Dedifferentiated amniotic fluid mesenchymal stem cell (primary cell): ENCODE data around the gene DNAH5.
A peak's percentile ranks its signal among the peaks of the same experiment; 100 is the strongest.
"Not testable (repeated sequence)": the region's sequence is repeated elsewhere in the genome, so short reads cannot be mapped to it uniquely, and the experiment has no call there.

Experiments
- DNase-seq: peaks from one replicate; pipeline ENCODE4 v3.0.0-alpha.2; 2016; ENCODE audit errors: extremely low spot score

DNAH5 gene

GRCh38 chr5:13944560-13945199, at the start of gene DNAH5:
Gene DNAH5, minus strand, starts transcription at chr5:13944688. Its CDS starts 250 bp downstream, at chr5:13944438.
- DNase-seq, result no peak

- DNase-seq, result no peak
Observed at GRCh38 chr5:13993926-13994325, 49.4 kb upstream of the DNAH5 start.

DNA sequence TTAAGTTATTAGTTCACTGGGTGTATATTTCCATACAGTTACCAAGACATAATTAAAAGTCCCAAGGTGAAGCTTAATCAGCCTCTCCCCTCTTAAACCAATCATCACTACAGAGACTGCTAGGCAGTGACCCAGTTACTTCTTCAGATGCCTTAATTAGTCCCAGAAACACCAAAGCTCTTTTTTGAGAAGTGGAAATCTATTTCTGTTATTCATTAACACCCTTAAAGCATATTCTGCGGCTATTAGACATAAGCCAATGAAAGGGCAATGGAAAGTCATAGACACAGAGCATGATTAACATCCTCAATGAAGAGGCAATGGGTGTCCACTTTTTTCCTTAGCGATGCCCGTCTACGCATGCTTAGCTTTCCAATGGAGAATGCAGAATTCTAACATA, 48.3 kb upstream of the DNAH5 start:
- DNase-seq, result no peak

GRCh38 chr5:13991365-13991764, 46.9 kb upstream of the DNAH5 start:
- DNase-seq, result no peak

- no peak for DNase-seq
Observed at GRCh38 chr5:13990896-13991295, 46.4 kb upstream of the DNAH5 start.

- no peak for DNase-seq
Observed at GRCh38 chr5:13989832-13990231, 45.3 kb upstream of the DNAH5 start.

- DNase-seq, result peak; percentile 64
Observed at GRCh38 chr5:13987843-13988464, 43.5 kb upstream of the DNAH5 start.

- peak; percentile 59 for DNase-seq
Observed at GRCh38 chr5:13985731-13986418, 41.4 kb upstream of the DNAH5 start.

GRCh38 chr5:13984888-13985287, 40.4 kb upstream of the DNAH5 start:
- not testable (repeated sequence) for DNase-seq

DNA sequence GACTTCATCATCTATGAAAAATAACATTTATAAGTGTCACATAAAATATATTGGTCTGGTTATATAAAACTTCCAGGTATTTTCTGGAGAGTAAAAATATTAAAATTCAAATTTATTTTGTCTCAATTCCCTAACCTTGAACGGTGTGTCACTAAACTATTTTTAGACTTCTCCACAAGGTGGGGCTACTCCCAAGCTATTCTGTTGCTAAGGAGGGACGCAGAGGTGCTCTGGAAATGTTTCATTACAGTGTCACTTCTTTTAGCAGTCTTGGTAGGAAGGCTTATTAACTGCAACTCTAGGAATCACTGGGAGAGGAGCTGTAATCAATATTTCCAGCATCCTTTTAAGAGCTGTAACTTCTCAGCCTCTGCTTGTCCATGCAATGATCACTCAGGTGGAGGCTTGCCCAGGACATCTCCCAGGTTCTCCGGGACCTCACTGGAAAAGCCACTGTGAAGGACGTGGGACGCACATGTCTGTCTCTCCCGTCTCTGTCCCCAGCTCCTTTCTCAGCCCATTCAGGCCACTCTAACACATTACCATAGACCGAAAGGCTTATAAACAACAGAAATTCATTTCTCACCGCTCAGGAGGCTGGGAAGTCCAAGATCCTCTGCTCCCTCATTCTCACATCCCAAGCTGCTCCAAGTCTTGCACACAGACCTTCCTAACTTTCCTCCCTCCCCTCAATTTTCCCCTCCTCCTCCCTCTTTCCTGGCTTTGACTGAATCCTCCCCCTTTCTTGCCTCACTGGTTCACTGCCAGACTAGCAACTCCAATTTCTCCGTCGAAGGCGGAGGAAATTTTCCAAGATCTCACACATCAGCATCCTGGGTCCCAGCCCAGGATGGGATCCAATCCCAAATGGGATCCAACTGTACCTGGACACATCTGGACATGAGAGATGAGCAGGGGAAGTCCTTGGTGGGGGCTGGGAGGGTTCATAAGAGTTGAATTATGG, 32.7 kb upstream of the DNAH5 start:
- peak; percentile 32 for DNase-seq

DNA sequence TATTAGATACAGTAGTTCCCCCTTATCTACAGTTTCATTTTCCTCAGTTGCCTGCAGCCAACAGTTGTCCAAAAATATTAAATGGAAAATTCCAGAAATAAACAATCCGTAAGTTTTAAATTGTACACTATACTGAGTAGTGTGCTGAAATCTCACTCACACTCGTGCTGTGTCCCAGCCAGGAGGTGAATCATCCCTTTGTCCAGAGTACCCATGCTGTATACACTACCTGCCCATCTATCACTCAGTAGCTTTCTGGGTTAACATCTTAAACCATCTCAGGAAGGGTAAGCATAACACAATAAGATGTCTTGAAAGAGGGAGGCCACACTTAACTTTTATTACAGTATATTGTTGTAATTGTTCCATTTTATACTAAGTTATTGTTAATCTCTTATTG, 31.7 kb upstream of the DNAH5 start:
- DNase-seq, result no peak

DNA sequence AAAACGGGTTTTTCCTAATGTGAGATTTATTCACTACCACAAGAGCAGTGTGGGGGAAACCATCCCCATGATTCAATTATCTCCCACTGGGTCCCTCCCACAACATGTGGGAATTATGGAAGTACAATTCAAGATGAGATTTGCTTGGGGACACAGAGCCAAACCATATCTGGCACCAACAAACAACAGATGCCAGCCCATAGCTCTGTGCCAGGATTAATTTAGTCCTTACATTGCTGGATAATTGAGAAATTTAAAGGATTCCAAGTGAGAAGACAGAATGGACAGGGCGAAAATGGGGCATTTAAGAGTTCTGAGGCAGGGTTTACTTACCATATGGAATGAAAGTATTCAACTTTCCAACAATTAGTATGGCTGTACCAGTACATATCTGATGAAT, 30.8 kb upstream of the DNAH5 start:
- no peak for DNase-seq

GRCh38 chr5:13973724-13974123, 29.2 kb upstream of the DNAH5 start:
- no peak for DNase-seq

DNA sequence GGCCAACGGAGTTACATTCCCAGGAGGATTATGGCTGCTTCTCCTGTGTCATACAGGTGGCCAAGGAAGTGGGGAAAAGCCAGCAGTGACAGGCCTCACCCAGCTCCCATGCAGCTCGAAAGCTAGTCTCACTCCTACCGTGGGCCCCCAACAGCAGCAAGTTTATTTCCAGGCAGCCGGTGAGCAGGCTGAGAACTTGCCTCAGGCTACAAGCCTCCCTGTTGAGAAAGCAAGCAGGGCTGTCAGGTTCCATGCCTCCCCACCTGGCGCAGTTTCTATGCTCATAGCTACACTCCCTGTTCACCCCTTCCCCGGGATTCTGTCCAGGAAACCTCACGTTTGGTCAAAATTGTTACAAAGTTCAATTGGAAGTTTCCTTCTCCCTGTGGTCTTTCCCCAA, 27.5 kb upstream of the DNAH5 start:
- no peak for DNase-seq

GRCh38 chr5:13957032-13957645, 12.7 kb upstream of the DNAH5 start:
- peak; percentile 66 for DNase-seq

DNA sequence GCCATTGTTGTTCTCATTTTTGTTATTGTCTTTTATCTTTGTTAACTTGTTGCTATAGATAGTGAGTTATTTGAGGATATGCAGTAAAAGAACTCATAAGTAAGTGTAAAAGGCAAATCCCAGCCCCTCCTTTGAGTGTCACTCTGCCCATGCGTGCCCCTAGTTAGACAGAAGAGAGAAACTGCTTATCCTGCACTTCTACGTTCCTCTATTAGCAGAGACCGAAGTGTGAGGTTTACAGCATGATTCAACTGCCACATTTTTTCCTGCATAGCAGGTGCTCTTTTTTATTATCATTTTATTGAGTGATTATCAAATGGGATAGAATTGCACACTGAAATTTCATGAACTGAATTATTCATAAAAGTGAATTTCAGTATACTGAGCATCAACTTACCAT, 12.0 kb upstream of the DNAH5 start:
- no peak for DNase-seq

DNA sequence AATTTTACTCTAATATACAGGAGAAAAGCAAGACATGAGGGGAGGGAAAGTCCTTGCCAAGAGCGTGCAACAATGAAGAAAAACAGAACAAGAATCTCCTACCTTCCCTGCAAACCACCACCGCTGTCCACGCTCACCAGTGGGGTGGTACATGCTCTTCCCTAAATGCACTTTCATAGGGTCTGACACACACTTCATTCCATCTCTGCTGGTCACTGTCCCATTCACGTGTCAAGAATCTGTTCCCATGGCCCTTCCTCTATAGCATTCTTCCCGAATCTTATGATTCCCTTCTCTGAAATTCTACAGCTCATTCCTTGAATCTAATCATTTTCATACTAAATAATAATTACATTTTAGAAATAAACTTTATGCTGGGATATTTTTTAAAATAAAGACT, 11.4 kb upstream of the DNAH5 start:
- no peak for DNase-seq

DNA sequence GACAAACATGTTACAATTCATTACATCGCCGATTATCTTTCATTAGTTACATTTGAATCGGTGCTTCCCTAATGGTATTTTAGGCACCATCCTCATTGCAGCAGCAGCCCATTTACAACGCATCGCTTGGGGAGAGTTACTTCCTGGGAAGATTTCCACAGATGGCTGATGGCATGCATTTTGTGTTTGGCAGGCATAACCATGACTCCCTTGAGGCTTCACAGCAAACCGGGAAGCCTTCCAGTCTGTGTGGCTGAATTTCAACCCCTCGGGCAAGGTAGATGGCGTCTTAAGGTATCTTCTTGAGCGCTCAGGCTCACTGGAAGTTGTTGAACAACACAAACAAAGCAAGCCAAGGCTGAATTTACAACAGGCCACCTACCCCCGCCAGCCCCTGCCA, 1.6 kb upstream of the DNAH5 start:
- no peak for DNase-seq

DNA sequence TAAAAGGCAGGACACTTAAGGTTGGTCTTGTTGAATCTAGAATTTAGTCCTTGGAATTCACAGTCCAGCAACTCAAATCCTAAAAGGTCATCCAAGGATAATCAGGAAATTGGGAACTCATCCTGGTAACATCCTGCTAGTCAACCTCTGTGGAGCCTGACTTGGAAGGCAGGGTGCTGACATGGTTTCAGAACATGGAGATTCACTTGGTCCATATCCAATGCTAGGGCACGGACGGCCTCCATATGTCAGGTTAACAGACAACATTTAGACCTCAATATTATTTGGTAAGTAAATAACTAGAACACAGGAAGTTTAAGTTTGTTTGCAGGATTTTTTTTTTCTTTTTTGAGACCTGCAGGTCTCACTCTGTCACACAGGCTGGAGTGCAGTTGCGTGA, 783 bp upstream of the DNAH5 start:
- DNase-seq, result no peak

GRCh38 chr5:13943676-13944075, 812 bp downstream of the DNAH5 start:
- no peak for DNase-seq

DNA sequence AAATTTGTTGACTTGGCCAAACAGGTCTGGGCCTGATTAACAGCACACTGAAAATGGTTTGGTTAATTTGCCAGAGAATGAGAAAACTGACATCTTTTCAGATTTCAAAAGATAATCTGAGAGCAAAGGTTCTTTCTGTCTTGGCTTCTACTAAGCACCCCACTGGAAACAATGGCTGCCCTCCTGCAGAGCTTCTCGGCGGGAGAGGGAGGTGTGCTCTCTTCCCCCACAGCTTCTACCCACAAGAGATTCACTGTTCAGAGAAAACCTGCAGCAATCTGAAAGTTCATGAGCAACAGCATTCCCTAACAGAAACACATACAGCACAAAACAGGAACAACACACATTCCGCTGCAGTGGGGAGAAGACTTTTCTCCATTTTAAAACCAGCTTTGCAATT, 3.0 kb downstream of the DNAH5 start:
- DNase-seq, result no peak

DNA sequence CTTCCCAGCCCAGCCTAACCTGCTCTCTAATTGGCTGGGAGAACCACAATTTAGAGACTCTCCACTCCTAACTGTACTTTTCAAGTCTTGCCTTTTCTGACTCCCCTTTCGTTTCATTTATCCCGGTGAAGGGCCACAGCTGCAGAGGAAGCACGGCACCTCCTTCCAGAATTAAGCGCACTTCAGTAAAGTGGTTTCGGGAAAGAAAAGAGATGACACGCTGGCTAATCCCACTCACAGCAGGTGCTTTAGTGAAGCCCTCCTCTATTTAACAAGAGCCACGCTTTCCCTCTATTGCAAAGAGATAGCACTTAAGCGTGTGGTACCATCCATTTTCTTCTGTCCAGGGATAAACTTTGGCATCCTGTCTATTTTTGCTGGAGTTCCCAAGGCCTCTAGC, 4.8 kb downstream of the DNAH5 start:
- DNase-seq, result no peak
